Psoas muscle (tissue), 8 donors: ENCODE measurements around the gene TOP3B. TPM values are rescaled to one million over a fixed set of nuclear protein-coding genes. Genes with fewer than 3 reads are reported as not detected.

Experiments
- ATAC-seq, 4 donors: fragments of 200-7000 bp; cut with Tn5 transposase; one replicate each; pipeline ENCODE4 v1.9.1; 2020; ENCODE audit warnings: moderate library complexity in 3 of 4, mild to moderate bottlenecking in 2 of 4
- DNase-seq, 2 donors: peaks; one replicate each; pipeline ENCODE4 v3.0.0-alpha.2; 2020
- H3K27ac ChIP-seq: fragments of 200-600 bp; one replicate; pipeline ENCODE4 v1.8.0; 2022
- H3K27me3 ChIP-seq, 3 donors: fragments of 200-600 bp in 1 of 3; one replicate each; pipeline versions ENCODE4 v1.6.1 to v1.8.0; 2013 to 2022; ENCODE audit warnings: low read length in 2 of 3, mild to moderate bottlenecking in 2 of 3, moderate library complexity in 1 of 3; ENCODE audit not compliant: insufficient read depth in 3 of 3
- H3K36me3 ChIP-seq, 2 donors: fragments of 200-600 bp in 1 of 2; one replicate each; pipeline versions ENCODE4 v1.6.1 to v1.8.0; 2013 to 2022; ENCODE audit warnings: low read depth in 1 of 2, mild to moderate bottlenecking in 1 of 2, moderate library complexity in 1 of 2; ENCODE audit not compliant: insufficient read depth in 1 of 2
- H3K4me1 ChIP-seq: fragments of 200-600 bp; one replicate; pipeline ENCODE4 v1.8.0; 2022
- H3K4me3 ChIP-seq: fragments of 200-600 bp; one replicate; pipeline ENCODE4 v1.8.0; 2022; ENCODE audit warnings: mild to moderate bottlenecking
- H3K9me3 ChIP-seq: fragments of 200-600 bp; one replicate; pipeline ENCODE4 v1.8.0; 2022
- CTCF ChIP-seq: fragments of 200-600 bp; IDR thresholded peaks from one replicate; pipeline ENCODE4 v1.8.0; 2022; ENCODE audit warnings: antibody characterized with exemption
- WGBS, 3 donors: extraction: QIAGEN DNeasy Blood & Tissue Kit; methylation state at CpG; one replicate each; pipeline versions ENCODE4 v1.1.6 to v1.1.7; 2013; 5-methylcytosine and 5-hydroxymethylcytosine counted together
- intact Hi-C, 2 donors: fragments of 100-400 bp; cut with DNase I; formaldehyde crosslinking; loops; one replicate each; pipeline versions ENCODE4 v1.11.0 to v1.14.2; 2022
- polyA plus RNA-seq, 3 donors: library from polyadenylated mRNA; stranded (reverse); fragments of 200-250 nt; gene quantifications; one replicate each; pipeline ENCODE4 v1.2.3, GENCODE V29; 2013
- total RNA-seq, 4 donors: library from RNA; stranded (reverse); fragmentation: NEBNext Ultra II Directional in 2 of 4; extraction: Animal tissue kit (Norgen Biotek cat#: 25700) in 2 of 4; gene quantifications; one replicate each; pipeline versions ENCODE4 v1.2.1 to v1.2.4, GENCODE V29; 2021 to 2023
- donor health status: healthy with polysubstance abuse.
- donor health status: DM: no; HTN: no; CAD: no; lungs with moderate emphysema.
- donor health status: Bipolar disorder and iron deficiency.
- donor health status: healthy.
- donor health status: DM: yes; HTN: yes; CAD: no.
- donor health status: DM: no; HTN: no; CAD: no.
- donor health status: DM: no; HTN: no; CAD: no.
- donor health status: DM: yes; HTN: yes; CAD: no.

The TOP3B gene
- total and polyA plus RNA-seq, 7 donors = 5.4 to 13.5 (median 8.1) TPM

GRCh38 chr22:21918466-21919185 lies 64.0 kb downstream of the TOP3B start:
- intact Hi-C loops = loop anchor here in 1 of 2 donors (5.0 kb wide), 1 partner anchor 44 kb away; no protein-coding TSS in a partner anchor
- peak in 1 of 2 donors; percentile 42 for DNase-seq
- Histone ChIP-seq H3K4me1 (no peaks in the 10 kb centered on the region), H3K4me3 (no peak overlapping the region), H3K36me3 (peaks cover 0 to 17% of the 10 kb centered on the region in 2 donors), H3K27me3 (no peaks in the 10 kb centered on the region), H3K27ac (no peak overlapping the region), H3K9me3 (no peaks in the 10 kb centered on the region)
- no peak for TF ChIP-seq CTCF
- 92 to 96% (median 96%) methylated on average over 12 of the region's 12 CpGs for WGBS, 3 donors
- no peak for ATAC-seq

- H3K4me3 ChIP-seq = no peak overlapping the region
- TF ChIP-seq CTCF = no peak
- ATAC-seq (no peak), DNase-seq (peak in 1 of 2 donors; percentile 32)
- H3K27ac ChIP-seq = no peak overlapping the region
- WGBS, 3 donors = 83 to 93% (median 90%) methylated on average over 6 of the region's 6 CpGs
- intact Hi-C loops = loop anchor here in 1 of 2 donors (5.0 kb wide), 1 partner anchor 44 kb away; no protein-coding TSS in a partner anchor
- no peaks in the 10 kb centered on the region for H3K9me3 ChIP-seq
- peaks cover 0 to 17% of the 10 kb centered on the region in 2 donors for H3K36me3 ChIP-seq
- no peaks in the 10 kb centered on the region for H3K4me1 ChIP-seq
- no peaks in the 10 kb centered on the region for H3K27me3 ChIP-seq
Measured at GRCh38 chr22:21917959-21918261, 64.7 kb downstream of the TOP3B start.

GRCh38 chr22:21917181-21917958 lies 65.2 kb downstream of the TOP3B start:
- Histone ChIP-seq H3K4me1 (no peaks in the 10 kb centered on the region), H3K27me3 (no peaks in the 10 kb centered on the region), H3K36me3 (peaks cover 0 to 17% of the 10 kb centered on the region in 2 donors), H3K9me3 (no peaks in the 10 kb centered on the region), H3K4me3 (no peak overlapping the region), H3K27ac (no peak overlapping the region)
- ATAC-seq (peak in 2 of 4 donors; percentile 23 to 30), DNase-seq (peak in 1 of 2 donors; percentile 36)
- TF ChIP-seq CTCF = no peak
- 49 to 55% (median 55%) methylated on average over 17 of the region's 17 CpGs for WGBS, 3 donors
- intact Hi-C loops = loop anchor here in 1 of 2 donors (5.0 kb wide), 1 partner anchor 45 kb away; no protein-coding TSS in a partner anchor

- ATAC-seq (no peak), DNase-seq (peak in 1 of 2 donors; percentile 38)
- Histone ChIP-seq H3K4me3 (no peak overlapping the region), H3K36me3 (peaks cover 0 to 11% of the 10 kb centered on the region in 2 donors), H3K27me3 (no peaks in the 10 kb centered on the region), H3K27ac (no peak overlapping the region), H3K4me1 (no peaks in the 10 kb centered on the region), H3K9me3 (no peaks in the 10 kb centered on the region)
- intact Hi-C loops = loop anchor here in 1 of 2 donors (5.0 kb wide), 1 partner anchor 46 kb away; no protein-coding TSS in a partner anchor
- TF ChIP-seq CTCF = no peak
- 76 to 84% (median 79%) methylated on average over 4 of the region's 4 CpGs for WGBS, 3 donors
Measured at GRCh38 chr22:21916309-21916918, 66.2 kb downstream of the TOP3B start.
